Measurements from ENCODE around the gene CTAG1B. TPM values are rescaled to one million over a fixed set of nuclear protein-coding genes. Genes with fewer than 3 reads are reported as not detected.
"Not testable (repeated sequence)": the region's sequence is repeated elsewhere in the genome, so short reads cannot be mapped to it uniquely, and the experiment has no call there.

Gene CTAG1B
- polyA plus RNA-seq, 1 donor = not detected

GRCh38 chrX:154592505-154592904, 26.6 kb downstream of the CTAG1B start:
- Histone ChIP-seq H3K27me3 (ENCODE audit: control insufficient read depth, insufficient read depth, low read length) (no peaks in the 10 kb centered on the region), H3K27ac (ENCODE audit: low read length) (no peak overlapping the region), H3K9me3 (ENCODE audit: control insufficient read depth, low read depth, low read length) (no peaks in the 10 kb centered on the region), H3K4me3 (ENCODE audit: low read length) (no peak overlapping the region), H3K4me1 (ENCODE audit: control insufficient read depth, insufficient read depth, low read length) (no peaks in the 10 kb centered on the region), H3K36me3 (ENCODE audit: control insufficient read depth, insufficient read depth, low read length) (no peaks in the 10 kb centered on the region)
- no peak for DNase-seq
- WGBS (ENCODE audit: insufficient coverage, low lambda C conversion rate) = no CpG with 5 or more reads among the region's 5 CpGs

- H3K4me1 ChIP-seq (ENCODE audit: control insufficient read depth, insufficient read depth, low read length); H3K9me3 ChIP-seq (ENCODE audit: control insufficient read depth, low read depth, low read length); H3K36me3 ChIP-seq (ENCODE audit: control insufficient read depth, insufficient read depth, low read length); H3K4me3 ChIP-seq (ENCODE audit: low read length); H3K27ac ChIP-seq (ENCODE audit: low read length); DNase-seq; H3K27me3 ChIP-seq (ENCODE audit: control insufficient read depth, insufficient read depth, low read length): not testable (repeated sequence)
- no CpG with 5 or more reads among the region's 13 CpGs for WGBS (ENCODE audit: insufficient coverage, low lambda C conversion rate)
Observed at GRCh38 chrX:154590415-154590814, 28.7 kb downstream of the CTAG1B start.

- not testable (repeated sequence) for H3K27me3 ChIP-seq (ENCODE audit: control insufficient read depth, insufficient read depth, low read length); DNase-seq; H3K9me3 ChIP-seq (ENCODE audit: control insufficient read depth, low read depth, low read length); H3K27ac ChIP-seq (ENCODE audit: low read length); H3K4me3 ChIP-seq (ENCODE audit: low read length); H3K36me3 ChIP-seq (ENCODE audit: control insufficient read depth, insufficient read depth, low read length); H3K4me1 ChIP-seq (ENCODE audit: control insufficient read depth, insufficient read depth, low read length)
- WGBS (ENCODE audit: insufficient coverage, low lambda C conversion rate) = no CpG with 5 or more reads among the region's 39 CpGs
Observed at GRCh38 chrX:154584585-154585183, 34.4 kb downstream of the CTAG1B start, which contains the start of gene CTAG1A. TSS of gene CTAG1A (plus strand) at chrX:154585133. CDS start at chrX:154585207, 74 bp downstream.

GRCh38 chrX:154582994-154583393, 36.1 kb downstream of the CTAG1B start:
- not testable (repeated sequence) for DNase-seq; H3K27ac ChIP-seq (ENCODE audit: low read length); H3K4me3 ChIP-seq (ENCODE audit: low read length); H3K9me3 ChIP-seq (ENCODE audit: control insufficient read depth, low read depth, low read length); H3K4me1 ChIP-seq (ENCODE audit: control insufficient read depth, insufficient read depth, low read length); H3K27me3 ChIP-seq (ENCODE audit: control insufficient read depth, insufficient read depth, low read length); H3K36me3 ChIP-seq (ENCODE audit: control insufficient read depth, insufficient read depth, low read length)
- no CpG with 5 or more reads among the region's 8 CpGs for WGBS (ENCODE audit: insufficient coverage, low lambda C conversion rate)

GRCh38 chrX:154575076-154575475, 44.0 kb downstream of the CTAG1B start:
- not testable (repeated sequence) for H3K36me3 ChIP-seq (ENCODE audit: control insufficient read depth, insufficient read depth, low read length); H3K27ac ChIP-seq (ENCODE audit: low read length); H3K4me1 ChIP-seq (ENCODE audit: control insufficient read depth, insufficient read depth, low read length); H3K9me3 ChIP-seq (ENCODE audit: control insufficient read depth, low read depth, low read length); H3K4me3 ChIP-seq (ENCODE audit: low read length); H3K27me3 ChIP-seq (ENCODE audit: control insufficient read depth, insufficient read depth, low read length); DNase-seq
- WGBS (ENCODE audit: insufficient coverage, low lambda C conversion rate) = no CpG with 5 or more reads among the region's 5 CpGs

- H3K36me3 ChIP-seq (ENCODE audit: control insufficient read depth, insufficient read depth, low read length); H3K4me1 ChIP-seq (ENCODE audit: control insufficient read depth, insufficient read depth, low read length); DNase-seq; H3K27ac ChIP-seq (ENCODE audit: low read length); H3K9me3 ChIP-seq (ENCODE audit: control insufficient read depth, low read depth, low read length); H3K27me3 ChIP-seq (ENCODE audit: control insufficient read depth, insufficient read depth, low read length); H3K4me3 ChIP-seq (ENCODE audit: low read length): not testable (repeated sequence)
- no CpG with 5 or more reads among the region's 10 CpGs for WGBS (ENCODE audit: insufficient coverage, low lambda C conversion rate)
Observed at GRCh38 chrX:154573061-154573460, 46.0 kb downstream of the CTAG1B start.

GRCh38 chrX:154570361-154570760, 48.7 kb downstream of the CTAG1B start:
- H3K9me3 ChIP-seq (ENCODE audit: control insufficient read depth, low read depth, low read length); H3K4me3 ChIP-seq (ENCODE audit: low read length); H3K27me3 ChIP-seq (ENCODE audit: control insufficient read depth, insufficient read depth, low read length); DNase-seq; H3K36me3 ChIP-seq (ENCODE audit: control insufficient read depth, insufficient read depth, low read length); H3K27ac ChIP-seq (ENCODE audit: low read length); H3K4me1 ChIP-seq (ENCODE audit: control insufficient read depth, insufficient read depth, low read length): not testable (repeated sequence)
- WGBS (ENCODE audit: insufficient coverage, low lambda C conversion rate) = no CpG with 5 or more reads among the region's 11 CpGs

Other genes with a start within 250 kb of the CTAG1B start
- gene FLNA, start 244.6 kb downstream of the CTAG1B start, polyA plus RNA-seq = 468 TPM
- gene EMD, start 240.0 kb downstream of the CTAG1B start, polyA plus RNA-seq = 50.1 TPM
- gene RPL10, start 220.9 kb downstream of the CTAG1B start, polyA plus RNA-seq = 5,173 TPM
- gene DNASE1L1, start 210.0 kb downstream of the CTAG1B start, polyA plus RNA-seq = 26.2 TPM
- gene TAFAZZIN, start 207.7 kb downstream of the CTAG1B start, polyA plus RNA-seq = 47.4 TPM
- 137 TPM for gene ATP6AP1, start 190.6 kb downstream of the CTAG1B start, polyA plus RNA-seq
- gene GDI1, start 182.1 kb downstream of the CTAG1B start, polyA plus RNA-seq = 108 TPM
- 71.3 TPM for gene FAM50A, start 175.1 kb downstream of the CTAG1B start, polyA plus RNA-seq
- gene PLXNA3, start 161.0 kb downstream of the CTAG1B start, polyA plus RNA-seq = 37.2 TPM
- gene LAGE3, start 140.0 kb downstream of the CTAG1B start, polyA plus RNA-seq = 25.4 TPM
- 25.6 TPM for gene UBL4A, start 132.7 kb downstream of the CTAG1B start, polyA plus RNA-seq
- 21.1 TPM for gene SLC10A3, start 128.7 kb downstream of the CTAG1B start, polyA plus RNA-seq
- gene FAM3A, start 103.0 kb downstream of the CTAG1B start, polyA plus RNA-seq = 41.4 TPM
- gene G6PD, start 72.4 kb downstream of the CTAG1B start, polyA plus RNA-seq = 16.8 TPM
- gene IKBKG, start 71.7 kb downstream of the CTAG1B start, polyA plus RNA-seq = 16.4 TPM
- not detected for gene CTAG1A, start 34.1 kb downstream of the CTAG1B start, polyA plus RNA-seq
- gene CTAG2, start 34.3 kb upstream of the CTAG1B start, polyA plus RNA-seq = not detected
- 3.2 TPM for gene GAB3, start 131.8 kb upstream of the CTAG1B start, polyA plus RNA-seq
- gene DKC1, start 143.6 kb upstream of the CTAG1B start, polyA plus RNA-seq = 55.9 TPM
- 86.4 TPM for gene MPP1, start 186.2 kb upstream of the CTAG1B start, polyA plus RNA-seq
- gene SMIM9, start 215.4 kb upstream of the CTAG1B start, polyA plus RNA-seq = not detected